Measurements from ENCODE around the gene POU3F1. TPM values are rescaled to one million over a fixed set of nuclear protein-coding genes. Genes with fewer than 3 reads are reported as not detected.

POU3F1 gene
- total and polyA plus RNA-seq, 10 of the 15 experiments (the other 5 are each of a cell fraction or from before 2014, with no cell fraction given): 0.04 to 0.53 (median 0.10) TPM; not detected in 3

DNA sequence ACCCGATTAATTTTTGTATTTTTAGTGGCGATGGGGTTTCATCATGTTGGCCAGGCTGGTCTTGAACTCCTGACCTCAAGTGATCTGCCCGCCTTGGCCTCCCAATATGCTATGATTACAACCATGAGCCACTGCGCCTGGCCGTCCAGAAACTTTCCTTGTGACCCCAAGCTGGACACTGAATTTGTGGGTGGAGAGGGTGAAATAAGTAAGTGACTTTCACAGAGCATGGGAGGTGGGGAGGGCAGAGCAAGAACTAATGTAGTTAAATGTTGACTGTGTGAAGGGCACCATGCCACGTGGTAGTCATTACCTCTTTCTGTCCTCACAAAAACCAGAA lies 36.8 kb downstream of the POU3F1 start (continued):
- TF ChIP-seq, protein P1, sequence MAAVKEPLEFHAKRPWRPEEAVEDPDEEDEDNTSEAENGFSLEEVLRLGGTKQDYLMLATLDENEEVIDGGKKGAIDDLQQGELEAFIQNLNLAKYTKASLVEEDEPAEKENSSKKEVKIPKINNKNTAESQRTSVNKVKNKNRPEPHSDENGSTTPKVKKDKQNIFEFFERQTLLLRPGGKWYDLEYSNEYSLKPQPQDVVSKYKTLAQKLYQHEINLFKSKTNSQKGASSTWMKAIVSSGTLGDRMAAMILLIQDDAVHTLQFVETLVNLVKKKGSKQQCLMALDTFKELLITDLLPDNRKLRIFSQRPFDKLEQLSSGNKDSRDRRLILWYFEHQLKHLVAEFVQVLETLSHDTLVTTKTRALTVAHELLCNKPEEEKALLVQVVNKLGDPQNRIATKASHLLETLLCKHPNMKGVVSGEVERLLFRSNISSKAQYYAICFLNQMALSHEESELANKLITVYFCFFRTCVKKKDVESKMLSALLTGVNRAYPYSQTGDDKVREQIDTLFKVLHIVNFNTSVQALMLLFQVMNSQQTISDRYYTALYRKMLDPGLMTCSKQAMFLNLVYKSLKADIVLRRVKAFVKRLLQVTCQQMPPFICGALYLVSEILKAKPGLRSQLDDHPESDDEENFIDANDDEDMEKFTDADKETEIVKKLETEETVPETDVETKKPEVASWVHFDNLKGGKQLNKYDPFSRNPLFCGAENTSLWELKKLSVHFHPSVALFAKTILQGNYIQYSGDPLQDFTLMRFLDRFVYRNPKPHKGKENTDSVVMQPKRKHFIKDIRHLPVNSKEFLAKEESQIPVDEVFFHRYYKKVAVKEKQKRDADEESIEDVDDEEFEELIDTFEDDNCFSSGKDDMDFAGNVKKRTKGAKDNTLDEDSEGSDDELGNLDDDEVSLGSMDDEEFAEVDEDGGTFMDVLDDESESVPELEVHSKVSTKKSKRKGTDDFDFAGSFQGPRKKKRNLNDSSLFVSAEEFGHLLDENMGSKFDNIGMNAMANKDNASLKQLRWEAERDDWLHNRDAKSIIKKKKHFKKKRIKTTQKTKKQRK (IDR thresholded peaks at IDR 0.05; ENCODE audit: low read depth, low read length): no peak
- TF ChIP-seq FOS (IDR thresholded peaks at IDR 0.05; ENCODE audit: borderline replicate concordance, extremely low read depth, insufficient read length) (no peak), POLR2AphosphoS2 (IDR thresholded peaks at IDR 0.05; ENCODE audit: low read depth, low read length) (no peak)

DNA sequence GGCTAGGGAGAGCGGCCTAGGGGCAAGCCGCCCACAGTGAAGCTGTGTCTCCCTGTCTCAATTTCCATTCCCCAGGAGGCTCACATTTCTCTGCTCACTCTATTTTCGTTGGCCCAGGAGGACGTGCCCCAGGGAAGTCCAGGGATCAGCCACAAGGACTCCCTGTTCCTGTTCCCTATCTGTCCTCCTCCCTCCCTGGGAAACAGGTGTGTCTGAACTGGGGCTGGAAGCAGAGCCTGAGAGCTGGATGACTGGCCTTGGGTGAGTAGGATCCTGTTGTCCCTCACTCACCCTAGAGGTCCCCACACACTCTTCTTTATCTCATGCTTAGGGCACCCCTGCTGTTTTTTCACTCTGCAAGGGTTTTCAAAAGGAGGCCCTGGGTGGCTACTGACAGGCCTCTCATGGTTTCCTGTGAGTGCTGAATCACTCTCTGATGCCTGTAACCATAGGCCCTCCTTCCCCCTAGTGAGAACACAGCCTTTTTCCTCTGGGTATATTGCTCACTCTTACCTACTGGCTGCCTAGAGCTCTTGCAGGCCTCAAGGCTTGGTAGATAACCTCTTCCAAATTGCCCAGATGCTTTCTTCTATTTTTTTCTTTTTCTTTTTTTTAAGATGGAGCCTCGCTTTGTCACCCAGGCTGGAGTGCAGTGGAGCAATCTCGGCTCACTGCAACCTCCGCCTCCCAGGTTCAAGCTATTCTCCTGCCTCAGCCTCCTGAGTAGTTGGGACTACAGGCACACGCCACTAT lies 37.3 kb downstream of the POU3F1 start:
- no peak overlapping the region for H3K27ac ChIP-seq (ENCODE audit: control insufficient read depth, insufficient read depth)
- no peak overlapping the region for H3K9ac ChIP-seq (ENCODE audit: control insufficient read depth, insufficient read depth, low read length)
- intact Hi-C loops (cut with micrococcal nuclease; ENCODE audit: unreplicated experiment): no loop called here
- DNase-seq (ENCODE audit: low read depth, low spot score) (no peak), FAIRE-seq (no peak), ATAC-seq (no peak)
- ChIA-PET SMC1A (ENCODE audit: uncharacterized antibody, unreplicated experiment) (interaction anchor here (0.6 kb wide), 1 partner anchor 1544 kb away, joined by 3 read pairs; no protein-coding TSS in a partner anchor), RAD21 (ENCODE audit: unreplicated experiment) (no interaction called here), POLR2A (interaction anchor here (0.7 kb wide), 1 partner anchor 442 kb away, joined by 4 read pairs; no protein-coding TSS in a partner anchor), CTCF (interaction anchor here (0.8 to 1.7 kb wide), 6 partner anchors 17 to 840 kb away, joined by 3 to 6 read pairs (median 3); partner anchors contain the start of genes MTF1 and SF3A3)
- H3K27me3 ChIP-seq (replicated peaks in 1 of 2; ENCODE audit: control insufficient read depth in 2 of 2, insufficient read depth in 2 of 2, low read length in 1 of 2): 0 out of 4 replicates have a peak, but pooled peaks cover 0 to 2% of the 10 kb centered on the region in 2 experiments
- H3K4me1 ChIP-seq (ENCODE audit: control insufficient read depth, insufficient read depth, low read length): peaks cover 8% of the 10 kb centered on the region; the same call in 1 of the 2 replicates
- H4K20me1 ChIP-seq (ENCODE audit: control insufficient read depth, insufficient read depth): no peaks in the 10 kb centered on the region
- TF ChIP-seq LARP7 (IDR thresholded peaks at IDR 0.05) (no peak), EZH2 (IDR thresholded peaks at IDR 0.05; ENCODE audit: borderline replicate concordance, control insufficient read depth, low read depth, low read length) (no peak), IRF5 (IDR thresholded peaks at IDR 0.05; ENCODE audit: borderline replicate concordance) (no peak), HDGF (IDR thresholded peaks at IDR 0.05) (no peak), CBX5 (IDR thresholded peaks at IDR 0.05; ENCODE audit: low read depth) (no peak), IRF4 (IDR thresholded peaks at IDR 0.05; ENCODE audit: low read depth, low read length) (no peak), PML (IDR thresholded peaks at IDR 0.05; ENCODE audit: low read length) (no peak), USF1 (IDR thresholded peaks at IDR 0.05; ENCODE audit: borderline replicate concordance, extremely low read length, insufficient read depth, low read depth, low read length) (no peak)
- 77% methylated on average over 8 of the region's 8 CpGs for WGBS (ENCODE audit: insufficient coverage, insufficient replicate concordance, low lambda C conversion rate, missing lambda C conversion rate)
- no peak overlapping the region for H3K4me3 ChIP-seq
- H3K4me2 ChIP-seq (ENCODE audit: control insufficient read depth, insufficient read depth): no peak overlapping the region
- no peaks in the 10 kb centered on the region for H3K9me3 ChIP-seq (replicated peaks; ENCODE audit: control insufficient read depth, insufficient read depth, low read length)
- no peaks in the 10 kb centered on the region for H3K36me3 ChIP-seq (ENCODE audit: control insufficient read depth in 2 of 2, insufficient read depth in 2 of 2, low read length in 1 of 2)
- in situ Hi-C loops (cut with MboI): no loop called here
- peak overlapping the region; percentile 69 for H2AFZ ChIP-seq (ENCODE audit: control insufficient read depth, low read depth, low read length)
- peaks cover 21% of the 10 kb centered on the region for H3K79me2 ChIP-seq (ENCODE audit: control insufficient read depth, insufficient read depth, low read length)
- BruUV-seq (replicated peaks): no TSS peak

All from GM12878 (cell line).